Upper lobe of left lung (tissue), 6 donors: ENCODE results near the gene SLC25A28. TPM values are rescaled to one million over a fixed set of nuclear protein-coding genes. Genes with fewer than 3 reads are reported as not detected.

ENCODE experiments used
- ATAC-seq, 2 donors: fragments of 200-7000 bp; cut with Tn5 transposase; one replicate each; pipeline ENCODE4 v1.9.1; 2022; ENCODE audit warnings: mild to moderate bottlenecking in 2 of 2, moderate library complexity in 2 of 2; ENCODE audit not compliant: low FRiP score in 2 of 2
- DNase-seq, 2 donors: peaks; one replicate each; pipeline ENCODE4 v3.0.0-alpha.2; 2019 to 2020
- H3K27ac ChIP-seq, 4 donors: fragments of 200-600 bp; sonication (generic); one replicate each; pipeline ENCODE4 v1.5.1; 2016 to 2019
- H3K27me3 ChIP-seq, 4 donors: fragments of 200-600 bp; sonication (generic); one replicate each; pipeline ENCODE4 v1.5.1; 2017 to 2019
- H3K36me3 ChIP-seq, 4 donors: fragments of 200-600 bp; sonication (generic); one replicate each; pipeline ENCODE4 v1.5.1; 2016 to 2019
- H3K4me1 ChIP-seq, 4 donors: fragments of 200-600 bp; sonication (generic); one replicate each; pipeline ENCODE4 v1.5.1; 2018 to 2019
- H3K4me3 ChIP-seq, 4 donors: fragments of 200-600 bp; sonication (generic); one replicate each; pipeline ENCODE4 v1.5.1; 2017 to 2019; ENCODE audit warnings: mild to moderate bottlenecking in 2 of 4, moderate library complexity in 1 of 4
- H3K9me3 ChIP-seq, 4 donors: fragments of 200-600 bp; sonication (generic); one replicate each; pipeline ENCODE4 v1.5.1; 2018 to 2019
- EP300 ChIP-seq, 4 donors: sonication (generic); formaldehyde crosslinking; IDR thresholded peaks; one replicate each; pipeline ENCODE4 v1.5.1; 2017; ENCODE audit warnings: antibody characterized with exemption in 4 of 4, control low read depth in 2 of 4
- POLR2A ChIP-seq, 4 donors: fragments of 450-650 bp; IDR thresholded peaks; one replicate each; pipeline ENCODE4 v1.5.1; 2016 to 2017; ENCODE audit warnings: antibody characterized with exemption in 4 of 4, mild to moderate bottlenecking in 2 of 4
- POLR2AphosphoS5 ChIP-seq, 2 donors: sonication (generic); formaldehyde crosslinking; IDR thresholded peaks; one replicate each; pipeline ENCODE4 v1.5.1; 2017; ENCODE audit warnings: antibody characterized with exemption in 2 of 2
- WGBS, 2 donors: methylation state at CpG; one replicate each; pipeline ENCODE4 v1.1.5; 2017 to 2018; 5-methylcytosine and 5-hydroxymethylcytosine counted together
- total RNA-seq, 6 donors: library from RNA; depleted of rRNA in 4 of 6; stranded (reverse); fragments of >200 nt in 4 of 6; gene quantifications; one replicate each; pipeline versions ENCODE4 v1.1.0 to v1.2.1, GENCODE V29; 2016 to 2021
- TF ChIP-seq, protein P1 (sequence below), 6 experiments: fragments of 450-650 bp in 4 of 6; fragments of 200-600 bp in 2 of 6; sonication (generic) in 2 of 6; IDR thresholded peaks; one replicate each; pipeline ENCODE4 v1.5.1; 2016 to 2019; ENCODE audit warnings: antibody characterized with exemption in 6 of 6
- donor health status: DM: no; HTN: no; CAD: no; lungs with moderate emphysema.
- donor health status: DM: no; HTN: yes; CAD: no; lungs with severe emphysema.

The SLC25A28 gene, protein sequence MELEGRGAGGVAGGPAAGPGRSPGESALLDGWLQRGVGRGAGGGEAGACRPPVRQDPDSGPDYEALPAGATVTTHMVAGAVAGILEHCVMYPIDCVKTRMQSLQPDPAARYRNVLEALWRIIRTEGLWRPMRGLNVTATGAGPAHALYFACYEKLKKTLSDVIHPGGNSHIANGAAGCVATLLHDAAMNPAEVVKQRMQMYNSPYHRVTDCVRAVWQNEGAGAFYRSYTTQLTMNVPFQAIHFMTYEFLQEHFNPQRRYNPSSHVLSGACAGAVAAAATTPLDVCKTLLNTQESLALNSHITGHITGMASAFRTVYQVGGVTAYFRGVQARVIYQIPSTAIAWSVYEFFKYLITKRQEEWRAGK
- 10 to 100 TPM; 25.7 to 53.4 (median 45.3) TPM for total RNA-seq

DNA sequence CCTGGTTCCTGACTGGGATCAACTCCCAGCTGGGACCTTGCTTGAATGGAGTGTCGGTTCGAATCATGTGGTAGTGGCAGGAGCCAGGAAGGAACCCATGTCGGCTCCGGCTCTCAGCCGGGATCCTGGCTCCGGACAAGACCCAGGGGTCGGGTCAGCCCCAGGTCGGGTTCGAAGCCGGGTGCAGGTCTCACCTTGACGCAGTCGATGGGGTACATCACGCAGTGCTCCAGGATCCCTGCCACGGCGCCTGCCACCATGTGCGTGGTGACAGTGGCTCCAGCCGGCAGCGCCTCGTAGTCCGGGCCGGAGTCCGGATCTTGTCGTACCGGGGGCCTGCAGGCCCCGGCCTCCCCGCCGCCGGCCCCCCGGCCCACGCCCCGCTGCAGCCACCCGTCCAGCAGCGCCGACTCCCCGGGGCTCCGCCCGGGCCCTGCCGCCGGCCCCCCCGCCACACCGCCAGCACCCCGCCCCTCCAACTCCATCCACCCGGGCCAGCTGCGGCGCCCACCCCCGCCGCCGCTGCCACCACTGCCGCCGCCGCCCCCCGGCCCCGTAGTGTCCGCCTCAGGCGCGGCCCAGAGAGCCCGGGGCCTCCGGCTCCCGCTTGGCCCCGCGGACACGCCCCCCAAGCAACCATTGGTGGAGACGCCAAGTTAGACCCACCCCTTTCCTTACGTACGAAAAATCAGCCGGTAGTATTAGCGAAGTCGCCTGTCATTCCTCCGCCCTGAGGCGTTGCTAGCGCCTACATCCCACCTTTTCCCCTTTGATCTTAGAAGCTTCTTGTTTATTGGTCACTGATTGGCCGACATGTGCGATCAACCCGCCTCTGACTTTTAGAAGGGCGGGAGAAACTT is at the start of gene SLC25A28:
Gene SLC25A28 (minus strand): TSS at position 589 of the 860 bp plus-strand sequence. CDS start 104 bp downstream, at position 485.
- Histone ChIP-seq H3K27me3 (no peaks in the 10 kb centered on the region), H3K4me3 (peak within 1 kb of the TSS; percentile 67 to 95 (median 80)), H3K9me3 (no peaks in the 10 kb centered on the region), H3K4me1 (peaks cover 35 to 39% (median 36%) of the 10 kb centered on the region in 4 donors), H3K36me3 (peaks cover 0 to 4% (median 0%) of the 10 kb centered on the region in 4 donors), H3K27ac (peak within 1 kb of the TSS; percentile 94 to 98 (median 96))
- TF ChIP-seq POLR2AphosphoS5 (IDR thresholded peaks at IDR 0.05) (peak in 1 of 2 donors; percentile 18), POLR2A (IDR thresholded peaks at IDR 0.05) (no peak), EP300 (IDR thresholded peaks at IDR 0.05) (no peak)
- TF ChIP-seq, protein P1, sequence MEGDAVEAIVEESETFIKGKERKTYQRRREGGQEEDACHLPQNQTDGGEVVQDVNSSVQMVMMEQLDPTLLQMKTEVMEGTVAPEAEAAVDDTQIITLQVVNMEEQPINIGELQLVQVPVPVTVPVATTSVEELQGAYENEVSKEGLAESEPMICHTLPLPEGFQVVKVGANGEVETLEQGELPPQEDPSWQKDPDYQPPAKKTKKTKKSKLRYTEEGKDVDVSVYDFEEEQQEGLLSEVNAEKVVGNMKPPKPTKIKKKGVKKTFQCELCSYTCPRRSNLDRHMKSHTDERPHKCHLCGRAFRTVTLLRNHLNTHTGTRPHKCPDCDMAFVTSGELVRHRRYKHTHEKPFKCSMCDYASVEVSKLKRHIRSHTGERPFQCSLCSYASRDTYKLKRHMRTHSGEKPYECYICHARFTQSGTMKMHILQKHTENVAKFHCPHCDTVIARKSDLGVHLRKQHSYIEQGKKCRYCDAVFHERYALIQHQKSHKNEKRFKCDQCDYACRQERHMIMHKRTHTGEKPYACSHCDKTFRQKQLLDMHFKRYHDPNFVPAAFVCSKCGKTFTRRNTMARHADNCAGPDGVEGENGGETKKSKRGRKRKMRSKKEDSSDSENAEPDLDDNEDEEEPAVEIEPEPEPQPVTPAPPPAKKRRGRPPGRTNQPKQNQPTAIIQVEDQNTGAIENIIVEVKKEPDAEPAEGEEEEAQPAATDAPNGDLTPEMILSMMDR (IDR thresholded peaks at IDR 0.05), result no peak
- 0 to 1% methylated on average over 1 to 23 of the region's 75 CpGs for WGBS, 2 donors
- DNase-seq (peak; percentile 94 to 97), ATAC-seq (peak; percentile 0 to 98)

DNA sequence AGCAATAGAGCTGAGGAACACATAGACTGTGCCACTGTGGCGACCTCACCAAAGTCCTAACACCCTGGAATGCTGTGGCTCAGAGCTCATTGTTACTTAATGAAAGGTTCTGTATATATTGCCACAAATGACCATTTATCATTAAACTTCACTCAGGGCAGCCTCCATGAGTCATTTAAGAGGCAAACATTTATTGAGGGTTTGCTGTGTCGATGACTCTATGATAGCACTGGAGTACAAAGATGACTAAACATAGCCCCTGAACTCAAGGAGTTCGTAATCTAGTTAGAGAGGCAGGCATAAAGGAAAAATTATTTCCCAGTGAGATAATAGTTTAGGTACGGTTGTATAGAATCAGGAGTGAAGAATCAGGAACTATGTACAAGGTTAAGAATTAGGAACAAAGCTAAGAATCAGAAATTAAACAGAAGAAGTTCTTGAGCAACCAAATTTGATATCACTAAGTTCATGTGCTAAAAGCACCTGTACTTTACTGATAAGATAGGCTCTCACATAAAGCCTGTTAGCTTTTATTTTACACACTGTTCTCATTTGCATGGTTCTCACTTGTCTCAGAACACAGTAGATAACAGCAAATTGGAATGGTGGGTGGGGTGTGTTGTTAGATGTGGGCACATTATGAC is 47.0 kb upstream of the SLC25A28 start:
- Histone ChIP-seq H3K4me1 (no peaks in the 10 kb centered on the region), H3K36me3 (peaks cover 0 to 36% (median 8%) of the 10 kb centered on the region in 4 donors), H3K4me3 (no peak overlapping the region), H3K27ac (no peak overlapping the region), H3K9me3 (no peaks in the 10 kb centered on the region), H3K27me3 (no peaks in the 10 kb centered on the region)
- no peak for ATAC-seq
- no peak for DNase-seq
- TF ChIP-seq POLR2AphosphoS5 (IDR thresholded peaks at IDR 0.05), result no peak
- TF ChIP-seq POLR2A (IDR thresholded peaks at IDR 0.05), result no peak
- TF ChIP-seq EP300 (IDR thresholded peaks at IDR 0.05), result no peak
- TF ChIP-seq, protein P1 (IDR thresholded peaks at IDR 0.05), result no peak
- 75 to 88% methylated on average over 4 of the region's 4 CpGs for WGBS, 2 donors

DNA sequence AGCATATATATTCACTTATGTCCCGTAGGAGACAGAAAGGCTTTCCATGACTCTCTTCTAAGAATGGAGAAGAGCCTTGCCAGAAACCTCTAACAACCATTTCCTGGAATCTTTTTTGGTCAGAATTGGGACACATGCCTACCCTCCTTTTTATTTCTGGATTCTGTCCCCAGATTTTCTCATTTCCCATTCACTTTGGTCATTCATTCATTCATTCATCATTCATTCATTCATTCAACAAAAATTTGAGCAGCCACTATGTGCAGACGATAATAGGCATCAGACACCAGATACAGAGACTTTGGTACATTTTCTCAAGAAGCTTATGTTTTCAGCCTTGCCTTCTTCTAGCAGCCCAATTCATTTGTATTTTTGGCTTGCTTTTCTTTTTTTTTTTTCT is 45.1 kb upstream of the SLC25A28 start:
- peaks cover 0 to 7% (median 6%) of the 10 kb centered on the region in 4 donors for H3K4me1 ChIP-seq
- 95% methylated on average over 2 of the region's 2 CpGs for WGBS, 2 donors
- peaks cover 0 to 27% (median 8%) of the 10 kb centered on the region in 4 donors for H3K36me3 ChIP-seq
- ATAC-seq (no peak), DNase-seq (no peak)
- no peak overlapping the region for H3K27ac ChIP-seq
- no peak overlapping the region for H3K4me3 ChIP-seq
- H3K27me3 ChIP-seq, result no peaks in the 10 kb centered on the region
- no peaks in the 10 kb centered on the region for H3K9me3 ChIP-seq
- TF ChIP-seq POLR2AphosphoS5 (IDR thresholded peaks at IDR 0.05), result no peak
- no peak for TF ChIP-seq EP300 (IDR thresholded peaks at IDR 0.05)
- TF ChIP-seq, protein P1 (IDR thresholded peaks at IDR 0.05), result no peak
- no peak for TF ChIP-seq POLR2A (IDR thresholded peaks at IDR 0.05)

DNA sequence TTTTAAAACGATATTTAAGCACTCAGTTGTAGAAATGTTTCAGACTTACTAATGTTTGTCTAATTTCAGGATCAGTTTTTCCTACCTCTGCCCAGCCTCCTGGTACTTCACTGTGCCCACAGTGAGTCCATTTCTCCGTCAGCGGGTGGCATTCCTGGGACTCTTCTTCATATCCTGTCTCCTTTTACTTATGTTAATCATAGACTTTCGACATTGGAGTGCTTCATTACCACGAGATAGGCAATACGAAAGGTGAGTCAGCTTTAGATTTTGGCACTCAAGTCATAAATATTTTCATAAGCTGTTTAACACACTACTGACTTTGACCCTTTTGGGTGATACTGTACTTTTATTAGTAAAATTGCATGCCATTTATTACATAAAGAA is 41.1 kb upstream of the SLC25A28 start:
- ATAC-seq (no peak), DNase-seq (no peak)
- Histone ChIP-seq H3K9me3 (no peaks in the 10 kb centered on the region), H3K4me1 (peaks cover 10 to 28% (median 15%) of the 10 kb centered on the region in 4 donors), H3K27ac (no peak overlapping the region), H3K36me3 (peaks cover 0 to 22% (median 4%) of the 10 kb centered on the region in 4 donors), H3K4me3 (no peak overlapping the region), H3K27me3 (no peaks in the 10 kb centered on the region)
- WGBS, 2 donors, result 65 to 77% methylated on average over 6 of the region's 6 CpGs
- TF ChIP-seq, protein P1 (IDR thresholded peaks at IDR 0.05), result no peak
- TF ChIP-seq EP300 (IDR thresholded peaks at IDR 0.05), result no peak
- TF ChIP-seq POLR2A (IDR thresholded peaks at IDR 0.05), result no peak
- TF ChIP-seq POLR2AphosphoS5 (IDR thresholded peaks at IDR 0.05), result no peak
